WTC11 (cell line): Measurements from ENCODE around the gene PAGE4. TPM values are rescaled to one million over a fixed set of nuclear protein-coding genes. Genes with fewer than 3 reads are reported as not detected.

Experiments
- ATAC-seq: fragments of 200-7000 bp; cut with Tn5 transposase; 2 replicates; pipeline ENCODE4 v1.10.0; 2021; ENCODE audit warnings: mild to moderate bottlenecking, moderate library complexity
- CTCF ChIA-PET: fragments of 300-600 bp; sonication (Branson Sonifier 250); formaldehyde crosslinking; loops from one replicate; lab custom pipeline; 2021; ENCODE audit warnings: antibody characterized with exemption; lab: Charles Lee
- POLR2A ChIA-PET: fragments of 350-600 bp; sonication (Branson Sonifier 250); formaldehyde crosslinking; loops from one replicate; lab custom pipeline; 2021; ENCODE audit warnings: antibody characterized with exemption; lab: Charles Lee
- DNase-seq: peaks from one replicate; pipeline ENCODE4 v3.0.0; 2021; ENCODE audit warnings: low spot score
- H3K27ac Mint-ChIP-seq: 2 replicates; pipeline ENCODE4 v1.8.0; 2021; ENCODE audit warnings: mixed read lengths
- H3K27me3 Mint-ChIP-seq: 2 replicates; pipeline ENCODE4 v1.8.0; 2021; ENCODE audit warnings: low read depth, mild to moderate bottlenecking, moderate library complexity, mixed read lengths
- H3K36me3 Mint-ChIP-seq: 2 replicates; pipeline ENCODE4 v1.8.0; 2021; ENCODE audit warnings: mixed read lengths
- H3K4me1 Mint-ChIP-seq: 2 replicates; pipeline ENCODE4 v1.8.0; 2022; ENCODE audit warnings: mixed read lengths
- H3K4me3 Mint-ChIP-seq: 2 replicates; pipeline ENCODE4 v1.8.0; 2021; ENCODE audit warnings: mild to moderate bottlenecking, moderate library complexity, mixed read lengths
- H3K9me3 Mint-ChIP-seq: 2 replicates; pipeline ENCODE4 v1.8.0; 2021; ENCODE audit warnings: mixed read lengths
- AR ChIP-seq: fragments of 250-450 bp; sonication (Bioruptor Pico); IDR thresholded peaks from 2 replicates; pipeline ENCODE4 v1.9.0; 2021; ENCODE audit warnings: mild to moderate bottlenecking
- ATF2 ChIP-seq: sonication (generic); formaldehyde crosslinking; IDR thresholded peaks from 2 replicates; pipeline ENCODE4 v1.8.1; 2022; ENCODE audit warnings: low read depth, missing genetic modification reagents, borderline replicate concordance
- EMX1 ChIP-seq: fragments of 250-450 bp; sonication (Bioruptor Pico); IDR thresholded peaks from 2 replicates; pipeline ENCODE4 v1.8.0; 2021; ENCODE audit warnings: mild to moderate bottlenecking
- FOXJ3 ChIP-seq: sonication (generic); formaldehyde crosslinking; IDR thresholded peaks from 2 replicates; pipeline ENCODE4 v1.9.0; 2021; ENCODE audit warnings: missing genetic modification reagents, mild to moderate bottlenecking, borderline replicate concordance
- FOXK1 ChIP-seq: sonication (generic); formaldehyde crosslinking; IDR thresholded peaks from 2 replicates; pipeline ENCODE4 v1.8.0; 2022; ENCODE audit warnings: mild to moderate bottlenecking, moderate library complexity, missing genetic modification reagents
- FOXP4 ChIP-seq: sonication (generic); formaldehyde crosslinking; IDR thresholded peaks from 2 replicates; pipeline ENCODE4 v1.8.0; 2022; ENCODE audit warnings: mild to moderate bottlenecking, missing genetic modification reagents
- HMGA2 ChIP-seq: fragments of 250-450 bp; sonication (Bioruptor Pico); IDR thresholded peaks from 2 replicates; pipeline ENCODE4 v1.4.0; 2021; ENCODE audit warnings: mild to moderate bottlenecking, moderate library complexity
- JAZF1 ChIP-seq: fragments of 250-450 bp; sonication (Bioruptor Pico); IDR thresholded peaks from 2 replicates; pipeline ENCODE4 v1.9.0; 2021; ENCODE audit warnings: moderate library complexity, mild to moderate bottlenecking, inconsistent platforms
- JUN ChIP-seq: sonication (generic); formaldehyde crosslinking; IDR thresholded peaks from 2 replicates; pipeline ENCODE4 v1.8.0; 2023; ENCODE audit warnings: mild to moderate bottlenecking, missing genetic modification reagents
- NFE2L1 ChIP-seq: sonication (generic); formaldehyde crosslinking; IDR thresholded peaks from 2 replicates; pipeline ENCODE4 v1.8.1; 2023; ENCODE audit warnings: missing genetic modification reagents
- NR2C2 ChIP-seq: sonication (generic); formaldehyde crosslinking; IDR thresholded peaks from 2 replicates; pipeline ENCODE4 v1.8.0; 2022; ENCODE audit warnings: mild to moderate bottlenecking, missing genetic modification reagents
- NR3C1 ChIP-seq: sonication (generic); formaldehyde crosslinking; conservative IDR thresholded peaks from 2 replicates; pipeline ENCODE4 v1.8.1; 2023; ENCODE audit warnings: low read depth, mild to moderate bottlenecking, missing genetic modification reagents
- SP1 ChIP-seq: sonication (generic); formaldehyde crosslinking; conservative IDR thresholded peaks from 2 replicates; pipeline ENCODE4 v1.8.1; 2022; ENCODE audit warnings: missing genetic modification reagents
- STAT6 ChIP-seq: sonication (generic); formaldehyde crosslinking; conservative IDR thresholded peaks from 2 replicates; pipeline ENCODE4 v1.8.1; 2023; ENCODE audit warnings: mild to moderate bottlenecking, low read depth, missing genetic modification reagents, moderate library complexity
- ZNF138 ChIP-seq: sonication (generic); formaldehyde crosslinking; conservative IDR thresholded peaks from 2 replicates; pipeline ENCODE4 v1.8.1; 2022; ENCODE audit warnings: mild to moderate bottlenecking, moderate library complexity, missing genetic modification reagents
- total RNA-seq: library from RNA; stranded (reverse); gene quantifications from 3 replicates; pipeline ENCODE4 v1.2.3, GENCODE V29; 2021
- TF ChIP-seq, protein P1 (sequence below): sonication (generic); formaldehyde crosslinking; IDR thresholded peaks from 2 replicates; pipeline ENCODE4 v1.8.0; 2022; ENCODE audit warnings: mild to moderate bottlenecking, missing genetic modification reagents

The PAGE4 gene
- total RNA-seq, 1 experiment from 2014 or later, result not detected

DNA sequence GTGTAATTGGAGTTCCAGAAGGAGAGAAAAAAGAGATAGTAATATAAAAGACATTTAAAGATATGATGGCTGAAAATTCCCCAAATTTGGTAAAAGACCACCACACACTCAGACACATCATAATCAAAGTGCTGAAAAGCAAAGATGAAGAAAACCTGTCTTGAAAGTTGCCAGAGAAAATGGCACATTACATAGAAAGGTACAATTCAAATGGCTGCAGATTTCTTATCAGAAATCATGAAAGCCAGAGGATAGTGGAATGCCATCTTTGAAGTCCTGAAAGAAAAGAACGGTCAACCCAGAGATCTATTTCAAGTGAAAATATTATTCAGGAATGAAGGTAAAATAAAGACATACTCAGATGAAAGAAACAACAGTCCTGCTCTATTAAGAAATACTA lies 29.3 kb upstream of the PAGE4 start:
- peaks cover 4% of the 10 kb centered on the region for H3K9me3 Mint-ChIP-seq
- ChIA-PET CTCF (no interaction called here), POLR2A (no interaction called here)
- ATAC-seq, result no peak
- TF ChIP-seq ZNF138 (no peak), NFE2L1 (CRISPR knock-in tag) (no peak), NR2C2 (no peak), FOXJ3 (CRISPR knock-in tag) (no peak), STAT6 (no peak), FOXK1 (CRISPR knock-in tag) (no peak)
- TF ChIP-seq, protein P1, sequence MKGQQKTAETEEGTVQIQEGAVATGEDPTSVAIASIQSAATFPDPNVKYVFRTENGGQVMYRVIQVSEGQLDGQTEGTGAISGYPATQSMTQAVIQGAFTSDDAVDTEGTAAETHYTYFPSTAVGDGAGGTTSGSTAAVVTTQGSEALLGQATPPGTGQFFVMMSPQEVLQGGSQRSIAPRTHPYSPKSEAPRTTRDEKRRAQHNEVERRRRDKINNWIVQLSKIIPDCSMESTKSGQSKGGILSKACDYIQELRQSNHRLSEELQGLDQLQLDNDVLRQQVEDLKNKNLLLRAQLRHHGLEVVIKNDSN (CRISPR knock-in tag), result no peak
- H3K4me3 Mint-ChIP-seq, result no peak overlapping the region
- no peaks in the 10 kb centered on the region for H3K36me3 Mint-ChIP-seq
- DNase-seq, result no peak
- H3K27me3 Mint-ChIP-seq, result peaks cover 3% of the 10 kb centered on the region; the same call in 1 of the 2 replicates
- no peaks in the 10 kb centered on the region for H3K4me1 Mint-ChIP-seq
- no peak overlapping the region for H3K27ac Mint-ChIP-seq

DNA sequence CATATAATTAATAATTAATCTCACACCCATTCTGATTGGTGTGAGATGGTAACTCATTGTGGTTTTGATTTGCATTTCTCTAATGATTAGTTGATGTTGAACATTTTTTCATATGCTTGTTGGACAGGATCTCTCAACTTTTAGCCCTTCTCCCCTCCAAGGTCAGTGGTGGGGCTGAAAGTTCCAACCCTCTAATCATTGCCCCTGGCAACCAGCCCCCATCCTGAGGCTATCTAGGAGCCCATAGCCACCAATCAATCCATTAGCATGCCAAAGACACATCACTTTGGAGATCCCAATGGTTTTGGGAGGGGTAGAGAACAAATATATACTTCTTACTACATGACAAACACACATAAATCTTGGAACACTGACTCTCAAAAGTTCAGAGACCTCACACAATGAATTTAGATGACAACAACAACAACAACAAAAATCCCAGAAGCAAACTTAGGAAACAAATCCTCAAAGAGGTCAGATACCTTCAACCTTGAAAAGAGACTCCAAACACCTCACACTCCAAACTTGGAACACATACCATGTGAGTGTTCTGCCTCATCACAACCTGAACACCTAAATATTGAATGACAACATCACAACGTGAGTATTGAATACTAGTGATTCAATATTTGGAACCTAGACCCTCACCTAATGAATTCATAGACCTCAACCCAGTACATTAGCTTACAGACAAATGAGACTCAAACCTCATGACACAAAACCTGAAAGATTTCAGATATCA lies 19.0 kb upstream of the PAGE4 start:
- TF ChIP-seq HMGA2 (CRISPR knock-in tag), result peak; percentile 70; the same call in 1 of the 2 replicates
- no peak for TF ChIP-seq JAZF1
- no peak for TF ChIP-seq AR
- no peak for TF ChIP-seq ATF2
- Mint-ChIP-seq H3K27me3 (no peaks in the 10 kb centered on the region; the same call in 1 of the 2 replicates), H3K9me3 (peaks cover 5% of the 10 kb centered on the region; the same call in 1 of the 2 replicates), H3K36me3 (no peaks in the 10 kb centered on the region), H3K27ac (no peak overlapping the region), H3K4me3 (no peak overlapping the region), H3K4me1 (no peaks in the 10 kb centered on the region)
- ChIA-PET CTCF (no interaction called here), POLR2A (no interaction called here)
- no peak for DNase-seq
- ATAC-seq, result no peak

GRCh38 chrX:49812177-49812576 lies 16.9 kb upstream of the PAGE4 start:
- ChIA-PET CTCF (no interaction called here), POLR2A (no interaction called here)
- DNase-seq (no peak), ATAC-seq (no peak)
- Mint-ChIP-seq H3K4me3 (no peak overlapping the region), H3K9me3 (peaks cover 5% of the 10 kb centered on the region; the same call in 1 of the 2 replicates), H3K27me3 (no peaks in the 10 kb centered on the region; the same call in 1 of the 2 replicates), H3K4me1 (no peaks in the 10 kb centered on the region), H3K27ac (no peak overlapping the region), H3K36me3 (no peaks in the 10 kb centered on the region)
- no peak for TF ChIP-seq SP1 (CRISPR knock-in tag)
- TF ChIP-seq JUN, result no peak
- no peak for TF ChIP-seq FOXP4 (CRISPR knock-in tag)
- no peak for TF ChIP-seq ZNF138
- no peak for TF ChIP-seq NR3C1 (CRISPR knock-in tag)
- TF ChIP-seq EMX1, result no peak
